NCI-H345 (cell line): ENCODE results near the gene DUSP22.
"Not testable (repeated sequence)": the region's sequence is repeated elsewhere in the genome, so short reads cannot be mapped to it uniquely, and the experiment has no call there.

ENCODE experiments used
- DNase-seq: peaks from one replicate; lab custom pipeline; 2025; lab: John Stamatoyannopoulos, UW

Gene DUSP22

GRCh38 chr6:279341-280029 lies 12.8 kb upstream of the DUSP22 start:
- no peak for DNase-seq

GRCh38 chr6:280775-281468 lies 11.4 kb upstream of the DUSP22 start:
- DNase-seq: no peak

- DNase-seq: no peak
These were observed 10.7 kb upstream of the DUSP22 start for GRCh38 chr6:281469-282103.

GRCh38 chr6:282177-282866 lies 10.0 kb upstream of the DUSP22 start:
- no peak for DNase-seq

DNA sequence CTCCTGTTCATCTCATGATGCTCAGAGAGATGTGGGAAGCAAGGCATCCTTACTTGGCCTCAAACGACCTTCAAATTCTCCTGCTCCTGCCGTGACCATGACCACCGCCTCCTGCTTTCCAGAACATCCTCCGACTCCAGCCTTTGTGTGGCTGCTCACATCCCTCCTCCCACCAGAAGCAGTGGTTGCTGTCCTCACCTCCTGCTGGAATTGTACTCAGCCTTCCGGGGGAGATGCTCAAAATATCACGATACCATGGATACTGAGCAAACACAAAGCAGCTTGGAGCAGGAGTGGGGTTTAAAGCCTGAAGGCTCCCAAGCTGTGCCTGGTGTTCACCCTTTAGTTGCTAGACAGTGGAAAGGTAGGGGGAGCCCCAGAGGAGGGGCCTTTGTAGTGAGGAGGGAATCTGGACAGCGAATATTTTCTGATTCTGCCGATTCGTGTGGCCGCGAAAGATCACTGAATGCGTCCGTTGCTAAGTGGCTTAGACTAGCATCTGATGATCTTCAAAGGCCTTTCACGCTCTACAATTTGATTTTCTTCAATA lies 9.3 kb upstream of the DUSP22 start:
- no peak for DNase-seq

DNA sequence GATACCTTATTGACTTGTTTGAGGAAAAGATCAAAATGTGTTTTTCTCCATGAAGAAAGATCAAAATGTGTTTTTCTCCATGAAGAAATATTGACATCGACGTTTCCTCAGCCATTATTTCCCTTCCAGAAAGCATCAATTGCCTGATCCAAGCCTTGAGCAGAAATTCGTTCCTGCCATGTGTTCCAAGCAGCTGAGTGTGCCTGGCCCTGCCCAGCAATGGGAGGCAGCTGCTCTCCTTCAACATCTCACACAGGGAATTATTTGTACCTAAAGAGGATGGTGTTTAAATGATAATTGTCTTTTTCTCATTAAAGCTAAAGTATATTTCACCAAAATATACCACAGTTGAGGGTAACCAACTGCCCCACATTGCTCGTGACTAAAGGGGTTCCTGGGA lies 7.8 kb upstream of the DUSP22 start:
- DNase-seq: no peak

- no peak for DNase-seq
These were observed 7.1 kb upstream of the DUSP22 start for GRCh38 chr6:285030-285771.

- not testable (repeated sequence) for DNase-seq
These were observed 6.4 kb upstream of the DUSP22 start for GRCh38 chr6:285902-286301.

GRCh38 chr6:286681-287488 lies 5.4 kb upstream of the DUSP22 start:
- no peak for DNase-seq

GRCh38 chr6:287489-287860 lies 4.8 kb upstream of the DUSP22 start:
- DNase-seq: no peak

GRCh38 chr6:288866-289265 lies 3.4 kb upstream of the DUSP22 start:
- no peak for DNase-seq

DNA sequence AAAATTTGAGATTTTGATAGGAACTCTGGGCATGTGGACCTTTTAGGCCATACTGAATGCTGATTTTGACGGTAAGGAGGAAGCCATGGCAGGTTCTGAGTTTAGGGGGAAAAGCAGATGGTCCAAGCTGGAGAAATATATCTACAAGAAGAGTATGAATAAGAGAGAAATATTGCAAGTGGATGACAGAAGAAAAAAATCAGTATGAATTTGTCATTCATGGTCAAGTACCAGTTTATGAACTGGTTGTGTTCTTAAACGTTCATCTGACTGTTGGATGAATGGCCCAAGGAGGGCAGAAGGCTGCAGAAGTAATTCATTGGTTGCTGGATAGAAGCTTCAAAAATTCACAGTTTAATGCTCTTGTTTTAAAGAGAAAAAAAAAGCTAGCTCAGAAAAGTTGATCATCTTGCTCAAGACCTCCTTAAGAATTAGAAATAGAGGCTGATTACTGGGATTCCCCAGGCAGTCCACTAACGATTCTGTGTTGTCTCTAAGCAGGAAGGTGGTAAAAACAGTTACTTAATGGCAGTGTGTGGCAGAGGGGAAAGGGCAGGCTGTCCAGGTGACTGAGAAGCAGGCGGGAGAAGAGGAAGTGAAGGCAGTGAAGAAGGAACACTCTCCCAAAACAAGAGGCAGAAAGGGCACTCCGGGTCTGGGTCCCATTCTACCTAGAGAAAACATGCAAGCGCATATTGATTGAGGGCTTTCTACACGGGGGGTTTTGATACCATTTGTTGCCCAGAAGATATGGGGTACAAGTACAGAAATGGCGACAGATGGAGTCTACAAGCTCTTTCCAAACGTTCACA lies 2.0 kb upstream of the DUSP22 start:
- DNase-seq: no peak

- no peak for DNase-seq
These were observed 1.0 kb upstream of the DUSP22 start for GRCh38 chr6:291204-291696.

- DNase-seq: no peak
These were observed 362 bp downstream of the DUSP22 start for GRCh38 chr6:292506-293192.

- no peak for DNase-seq
These were observed 1.2 kb downstream of the DUSP22 start for GRCh38 chr6:293193-294174.

GRCh38 chr6:294656-295565 lies 2.6 kb downstream of the DUSP22 start:
- no peak for DNase-seq
